Activated CD4-positive, CD25-positive, alpha-beta regulatory T cell (primary cell): ENCODE results near the gene LTF.
A peak's percentile ranks its signal among the peaks of the same experiment; 100 is the strongest.
"Not testable (repeated sequence)": the region's sequence is repeated elsewhere in the genome, so short reads cannot be mapped to it uniquely, and the experiment has no call there.

Experiments used
- DNase-seq, 4 experiments: peaks; one replicate each; lab custom pipeline; 2025; lab: John Stamatoyannopoulos, UW

Gene LTF

DNA sequence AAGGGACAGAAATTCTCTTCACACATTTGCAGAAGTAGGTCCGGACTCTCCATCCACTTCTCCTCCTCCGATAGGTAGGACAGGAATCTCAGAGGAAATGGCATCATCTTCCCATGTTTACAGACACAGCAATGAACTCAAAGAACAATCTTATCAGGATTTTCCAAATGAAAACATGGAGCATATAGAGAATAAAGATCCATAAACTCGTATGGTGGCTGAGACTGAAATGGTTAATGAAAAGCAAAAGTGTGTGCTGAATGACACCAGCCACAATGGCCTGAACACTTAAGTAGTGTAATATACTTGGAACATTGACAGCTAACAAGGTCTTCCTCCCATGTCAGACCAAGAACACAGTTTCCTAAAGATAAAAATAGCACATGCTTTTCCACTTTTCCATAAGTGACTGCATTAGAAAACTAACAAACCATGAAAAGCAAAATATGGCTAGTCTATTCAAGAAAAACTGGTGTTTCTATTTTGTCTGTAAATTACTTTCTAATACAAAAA lies 51.9 kb downstream of the LTF start:
- DNase-seq: no peak

DNA sequence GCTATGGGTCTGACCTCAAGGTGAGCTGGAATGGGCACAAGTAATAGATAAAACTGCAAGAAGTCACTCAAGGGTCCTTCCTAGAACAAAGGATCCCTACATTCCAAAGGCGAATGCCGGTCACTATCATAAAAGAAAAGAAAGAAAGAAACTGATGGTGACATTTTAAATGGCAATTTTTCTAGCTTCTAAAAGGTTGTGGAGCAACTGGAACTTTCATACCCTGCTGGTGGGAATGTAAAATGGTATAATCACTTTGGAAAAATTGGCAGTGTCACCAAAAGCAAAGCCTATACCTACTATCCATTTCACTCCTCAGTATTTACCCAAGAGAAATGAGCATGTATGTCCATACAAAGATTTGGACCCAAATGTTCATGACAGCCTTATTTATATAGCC lies 53.4 kb downstream of the LTF start:
- no peak for DNase-seq

DNA sequence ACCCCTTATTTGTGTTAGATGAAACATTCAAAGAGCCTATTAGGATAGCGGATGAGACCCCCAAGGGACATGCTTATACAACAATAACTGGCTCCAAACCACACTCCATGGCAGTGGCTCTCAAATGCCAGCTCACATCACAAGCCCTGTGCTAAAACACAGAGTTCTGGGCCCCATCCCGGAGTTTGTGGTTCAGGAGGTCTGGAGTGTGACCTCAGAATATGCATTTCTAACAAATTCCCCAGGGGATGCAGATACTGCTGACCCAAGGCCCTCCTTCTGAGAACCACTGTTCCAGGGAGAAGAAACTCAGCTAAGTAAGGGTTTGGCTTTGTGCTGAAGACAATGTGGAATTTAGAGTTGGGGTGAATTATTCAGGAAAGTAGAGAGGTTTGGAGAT lies 54.0 kb downstream of the LTF start:
- DNase-seq: no peak

DNA sequence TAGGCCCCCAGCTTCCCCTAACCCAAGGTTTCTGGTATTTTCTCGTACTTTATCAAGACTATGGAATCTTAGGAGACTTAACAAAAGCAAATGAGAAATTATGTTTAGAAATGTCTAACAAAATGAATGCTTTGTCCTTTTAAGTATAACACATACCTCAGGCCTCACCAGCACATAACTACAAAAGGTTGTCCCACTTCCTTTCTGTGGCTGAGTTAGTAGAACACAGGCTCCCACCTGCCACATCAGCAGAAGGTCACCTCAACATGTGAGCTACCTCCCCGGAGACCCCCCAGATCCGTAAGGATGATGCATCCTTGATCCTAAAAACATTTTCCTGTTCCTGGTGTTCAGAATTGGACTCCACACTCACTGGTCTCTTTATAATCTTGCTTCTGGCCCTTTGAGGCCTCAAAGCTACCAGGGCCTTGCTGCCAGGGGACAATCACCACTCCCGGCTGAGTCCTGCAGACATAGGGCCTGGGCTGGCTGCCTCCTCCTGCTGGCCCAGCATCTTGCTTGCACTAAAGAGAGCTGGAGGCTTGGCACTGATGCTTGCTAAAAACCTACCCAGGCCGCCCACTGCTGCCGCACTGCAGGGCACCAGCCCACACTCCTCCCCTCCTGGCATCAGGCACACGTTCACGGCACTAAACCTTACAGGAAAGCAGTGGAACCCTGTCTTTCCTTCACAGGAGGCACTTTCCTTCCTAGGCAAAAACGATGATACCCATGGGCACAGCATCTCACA lies 54.8 kb downstream of the LTF start:
- no peak for DNase-seq

DNA sequence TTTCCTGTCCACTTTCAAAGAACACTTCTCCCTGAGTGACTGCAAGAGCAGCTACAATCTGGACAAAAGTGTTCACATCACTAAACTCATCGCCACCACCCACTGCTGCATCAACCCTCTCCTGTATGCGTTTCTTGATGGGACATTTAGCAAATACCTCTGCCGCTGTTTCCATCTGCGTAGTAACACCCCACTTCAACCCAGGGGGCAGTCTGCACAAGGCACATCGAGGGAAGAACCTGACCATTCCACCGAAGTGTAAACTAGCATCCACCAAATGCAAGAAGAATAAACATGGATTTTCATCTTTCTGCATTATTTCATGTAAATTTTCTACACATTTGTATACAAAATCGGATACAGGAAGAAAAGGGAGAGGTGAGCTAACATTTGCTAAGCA lies 55.9 kb downstream of the LTF start:
- no peak for DNase-seq

DNA sequence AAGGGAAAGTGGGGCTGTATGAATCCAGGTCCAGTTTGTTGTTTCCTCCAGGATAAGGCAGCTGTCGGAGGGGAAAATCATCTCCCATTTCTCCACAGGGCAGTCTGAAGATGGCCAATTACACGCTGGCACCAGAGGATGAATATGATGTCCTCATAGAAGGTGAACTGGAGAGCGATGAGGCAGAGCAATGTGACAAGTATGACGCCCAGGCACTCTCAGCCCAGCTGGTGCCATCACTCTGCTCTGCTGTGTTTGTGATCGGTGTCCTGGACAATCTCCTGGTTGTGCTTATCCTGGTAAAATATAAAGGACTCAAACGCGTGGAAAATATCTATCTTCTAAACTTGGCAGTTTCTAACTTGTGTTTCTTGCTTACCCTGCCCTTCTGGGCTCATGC lies 56.7 kb downstream of the LTF start:
- DNase-seq: no peak

DNA sequence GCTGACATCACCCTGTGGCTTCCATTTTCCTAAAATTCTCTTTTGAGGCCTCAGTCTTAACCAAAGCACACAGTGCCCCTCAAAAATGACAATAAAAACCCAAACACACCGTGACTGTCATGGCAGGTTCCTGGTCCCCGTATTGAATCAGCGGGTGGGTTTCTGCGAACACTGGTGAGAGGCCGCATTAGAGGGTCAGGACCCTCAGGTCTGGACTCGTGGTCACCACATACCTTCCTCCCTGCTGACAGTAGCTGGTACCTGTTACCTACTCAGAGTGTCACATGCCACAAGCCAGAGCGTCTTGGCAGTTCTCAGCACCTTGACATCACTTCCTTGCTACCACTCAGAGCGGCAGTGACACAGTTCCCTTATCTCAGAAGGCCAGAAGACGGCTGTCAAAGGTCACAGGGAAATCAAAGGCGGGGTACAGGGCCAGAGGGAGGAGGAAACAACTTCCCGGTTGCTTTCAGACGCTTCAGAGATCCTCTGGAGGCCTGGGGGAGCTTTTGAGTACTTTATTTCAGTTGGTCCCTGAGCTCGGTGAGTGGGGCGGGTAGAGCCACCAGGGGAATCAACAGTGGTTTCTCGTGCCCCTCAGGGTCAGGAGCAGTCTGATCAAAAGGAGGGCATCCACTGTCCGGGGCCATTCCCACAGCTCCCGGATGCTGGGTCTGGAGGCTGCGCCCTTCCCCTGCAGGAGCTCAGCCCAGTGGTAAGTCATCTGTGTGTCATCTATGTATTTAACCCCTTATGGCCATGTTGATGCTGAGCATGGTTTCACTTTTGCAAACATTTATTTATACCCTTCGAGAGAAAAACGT lies 57.7 kb downstream of the LTF start, which contains the start of the genes CCR5AS and CCRL2:
Gene CCR5AS, minus strand, starts transcription at position 279 of the 824 bp plus-strand sequence.
Gene CCRL2, plus strand, starts transcription at position 472 of the 824 bp plus-strand sequence. CDS start 821 bp downstream, outside the sequence.
- DNase-seq: peak in 2 of 4 experiments; percentile 3 to 13

DNA sequence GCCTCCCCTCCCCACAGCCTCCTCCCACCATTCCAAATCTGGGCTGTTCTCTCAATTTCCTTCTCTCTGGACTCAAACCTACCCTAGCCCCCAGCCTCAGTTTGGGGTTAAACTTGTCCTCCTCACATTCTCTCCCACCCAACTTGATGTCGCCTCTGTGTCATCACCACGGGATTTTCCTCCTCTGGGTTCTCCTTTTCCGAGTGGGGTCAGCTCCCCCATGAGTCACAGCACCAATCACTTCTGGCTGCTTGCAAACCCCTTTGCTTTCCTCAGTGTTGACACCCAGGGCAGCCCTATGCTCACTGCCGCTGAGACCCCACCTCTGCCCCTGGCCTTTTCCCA lies 58.3 kb downstream of the LTF start:
- DNase-seq: no peak

DNA sequence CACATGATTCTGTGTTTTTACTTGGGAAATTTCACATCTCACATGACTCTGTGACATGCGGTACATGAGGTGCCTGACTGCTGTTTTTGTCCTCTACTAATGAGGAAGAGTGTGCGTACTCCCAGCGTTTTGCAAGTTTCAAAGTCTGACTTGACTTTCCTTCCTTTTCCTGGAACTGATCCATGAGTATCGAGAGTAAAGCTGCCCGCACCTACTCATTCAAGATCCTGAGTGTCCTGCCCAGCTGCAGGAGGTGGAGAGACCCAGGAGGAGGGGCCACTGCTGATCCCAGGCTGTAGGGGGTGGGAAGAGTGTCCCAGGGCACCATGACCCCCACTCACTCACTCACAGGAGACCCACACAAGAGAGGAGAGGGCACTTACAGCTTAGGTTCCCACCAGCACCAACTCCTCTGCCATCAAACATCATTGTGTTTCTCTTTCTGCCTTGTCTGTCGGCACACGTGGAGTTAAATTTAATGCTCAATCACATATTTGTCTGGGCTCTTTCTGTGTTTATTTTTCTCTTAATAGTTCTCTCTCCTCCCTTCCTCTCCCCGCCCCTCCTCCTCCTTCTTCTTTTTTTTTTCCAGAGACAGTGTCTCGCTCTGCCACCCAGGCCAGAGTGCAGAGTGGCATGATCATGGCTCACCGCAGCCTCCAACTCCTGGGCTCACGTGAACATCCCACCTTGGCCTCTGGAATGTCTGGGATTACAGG lies 59.2 kb downstream of the LTF start:
- DNase-seq: no peak

DNA sequence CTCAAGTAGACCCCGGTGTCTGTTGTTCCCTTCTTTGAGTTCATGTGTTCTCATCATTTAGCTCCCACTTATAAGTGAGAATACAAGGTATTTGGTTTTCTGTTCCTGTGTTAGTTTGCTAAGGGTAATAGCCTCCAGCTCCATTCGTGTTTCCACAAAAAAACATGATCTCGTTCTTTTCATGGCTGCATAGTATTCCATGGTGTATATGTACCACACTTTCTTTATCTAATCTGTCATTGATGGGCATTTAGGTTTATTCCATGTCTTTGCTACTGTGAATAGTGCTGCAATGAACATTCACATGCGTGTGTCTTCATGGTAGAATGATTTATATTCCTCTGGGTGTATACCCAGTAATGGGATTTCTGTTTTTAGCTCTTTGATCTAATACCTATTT lies 61.8 kb downstream of the LTF start:
- not testable (repeated sequence) for DNase-seq

DNA sequence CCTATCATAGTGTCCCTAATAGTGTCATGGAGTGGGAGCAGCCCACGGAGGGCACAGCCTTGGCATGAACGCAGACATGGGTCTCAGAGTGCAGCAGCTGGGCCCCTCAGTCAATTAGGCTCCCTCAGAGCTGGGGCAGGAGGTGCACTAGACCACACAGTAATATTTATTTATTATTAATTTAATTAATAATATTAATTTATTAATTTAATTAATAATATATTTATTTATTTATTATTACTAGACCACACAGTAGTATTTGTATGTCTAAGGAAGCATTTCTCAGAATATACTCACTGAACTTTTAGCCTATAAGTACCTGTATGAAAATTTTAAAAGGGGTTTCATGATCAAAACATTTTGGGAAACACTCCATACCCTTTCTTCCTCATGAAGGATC lies 63.1 kb downstream of the LTF start:
- DNase-seq: no peak

DNA sequence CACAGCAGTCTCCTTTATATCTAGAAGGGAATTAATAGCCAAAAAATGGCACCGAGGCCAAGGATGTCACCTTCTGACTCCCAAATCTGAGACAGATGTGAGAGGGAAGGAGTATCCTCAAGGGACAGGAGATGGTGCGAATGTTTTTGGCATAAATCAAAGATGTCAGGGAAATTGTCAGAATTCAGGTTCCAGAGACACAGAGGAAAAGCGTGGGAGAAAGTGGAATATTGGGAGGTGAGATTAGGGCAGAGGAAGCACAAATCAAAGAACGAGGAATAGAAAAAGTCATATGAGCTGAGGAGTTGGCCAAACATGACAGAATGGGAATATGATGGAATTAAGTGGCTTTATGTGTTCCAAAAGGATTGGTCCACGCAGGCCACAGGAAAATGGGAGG lies 63.9 kb downstream of the LTF start:
- no peak for DNase-seq

DNA sequence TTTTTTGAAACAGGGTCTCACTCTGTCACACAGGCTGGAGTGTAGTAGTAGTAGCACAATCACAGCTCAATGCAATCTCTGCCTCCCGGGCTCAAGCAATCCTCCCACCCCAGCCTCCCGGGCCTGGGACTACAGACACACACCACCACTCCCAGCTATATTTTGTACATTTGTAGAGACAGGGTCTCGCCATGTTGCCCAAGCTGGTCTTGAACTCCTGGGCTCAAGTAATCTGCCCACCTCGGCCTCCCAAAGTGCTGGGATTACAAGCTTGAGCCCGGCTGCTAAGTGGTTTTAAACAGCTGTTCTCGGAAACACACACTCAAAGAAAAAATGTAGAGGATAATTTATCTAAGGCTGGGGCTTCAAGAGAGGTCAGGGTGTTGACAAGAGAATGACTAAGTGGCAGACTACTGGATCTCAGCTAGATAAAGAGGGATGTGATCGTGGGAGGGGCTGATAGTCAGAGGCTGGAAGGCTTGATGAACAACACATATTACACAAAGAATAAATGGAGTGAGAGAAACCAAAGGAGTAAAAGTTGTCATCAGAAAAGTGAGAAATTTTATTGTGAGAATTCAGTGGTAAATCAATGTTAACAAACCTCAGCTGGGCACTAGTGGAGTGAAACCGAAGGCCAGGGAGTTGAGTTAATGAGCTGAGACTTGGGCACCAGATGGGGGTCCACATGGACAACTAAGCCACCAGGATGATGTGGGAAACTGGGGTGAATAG lies 64.5 kb downstream of the LTF start:
- DNase-seq: no peak

DNA sequence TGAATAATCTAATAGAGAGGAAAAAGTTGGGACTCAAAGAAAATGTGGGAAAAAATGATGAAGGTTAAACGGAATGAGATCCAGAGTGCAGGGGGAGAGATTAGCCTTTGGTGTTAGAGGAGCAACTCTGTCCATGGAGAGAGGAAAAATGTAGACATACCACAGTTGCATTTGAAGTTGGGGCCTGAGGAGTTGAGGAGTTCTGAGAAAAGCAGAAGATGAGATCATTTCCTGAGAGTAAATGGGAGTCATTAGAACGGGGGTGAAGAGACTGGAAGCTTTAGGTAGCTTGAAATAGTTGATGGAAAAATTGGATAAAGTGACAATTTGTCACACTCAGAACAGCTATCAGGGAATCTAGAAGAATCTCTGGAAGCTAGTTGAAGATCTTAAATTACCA lies 65.1 kb downstream of the LTF start:
- DNase-seq: no peak

DNA sequence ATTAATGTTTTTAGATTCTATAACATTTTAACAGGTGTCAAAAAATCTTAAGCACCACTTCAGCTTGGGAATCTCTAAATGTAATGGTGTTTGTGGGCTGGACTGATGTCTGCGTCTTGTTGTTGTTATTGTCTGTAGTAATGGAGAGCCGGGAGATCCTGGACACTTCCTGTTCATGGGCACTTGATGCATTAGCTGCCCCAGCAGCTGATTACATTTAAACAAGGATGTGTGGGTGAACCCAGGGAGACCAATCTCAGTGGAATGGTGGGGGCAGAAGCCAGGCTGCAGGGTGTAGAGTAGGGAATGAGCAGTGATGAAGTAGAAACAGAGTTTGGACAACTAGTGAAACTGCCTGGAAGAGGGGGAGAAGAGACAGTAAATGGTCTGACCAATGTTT lies 65.6 kb downstream of the LTF start:
- no peak for DNase-seq

DNA sequence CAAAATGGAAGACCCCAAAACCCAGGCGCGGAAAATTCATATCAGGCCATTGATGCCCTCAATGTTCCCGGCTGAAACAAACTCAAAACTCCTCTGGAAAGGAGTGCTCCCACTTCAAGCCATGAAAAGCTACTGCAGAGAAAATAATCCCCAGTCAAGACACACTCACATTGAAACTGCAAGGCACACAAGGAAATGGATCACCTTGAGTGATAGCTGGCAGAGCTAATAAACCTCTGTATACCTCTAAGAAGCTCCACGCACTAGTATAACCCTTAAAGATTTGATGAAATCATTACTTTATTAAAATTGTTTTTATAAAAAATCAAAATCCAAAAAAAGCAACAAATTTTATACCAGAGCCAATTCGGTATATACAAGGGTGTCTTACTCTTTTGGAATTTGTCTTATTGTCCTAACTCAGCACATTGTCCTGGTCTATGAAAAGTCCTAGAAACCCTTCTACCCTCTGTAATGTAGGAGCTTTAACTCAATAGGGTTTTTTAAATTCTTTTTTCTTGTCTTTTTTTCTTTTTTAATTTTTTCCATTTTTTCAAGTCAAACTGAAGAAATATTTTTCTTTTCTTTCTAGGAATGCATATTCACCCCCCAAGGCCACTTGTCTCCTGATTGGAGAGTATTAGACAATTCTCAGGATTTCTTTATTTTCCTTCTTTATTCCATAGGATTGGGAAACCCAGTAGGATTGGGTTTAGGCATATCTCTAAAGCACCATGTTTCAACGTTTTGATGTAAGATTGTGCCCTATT lies 66.3 kb downstream of the LTF start:
- DNase-seq: no peak

DNA sequence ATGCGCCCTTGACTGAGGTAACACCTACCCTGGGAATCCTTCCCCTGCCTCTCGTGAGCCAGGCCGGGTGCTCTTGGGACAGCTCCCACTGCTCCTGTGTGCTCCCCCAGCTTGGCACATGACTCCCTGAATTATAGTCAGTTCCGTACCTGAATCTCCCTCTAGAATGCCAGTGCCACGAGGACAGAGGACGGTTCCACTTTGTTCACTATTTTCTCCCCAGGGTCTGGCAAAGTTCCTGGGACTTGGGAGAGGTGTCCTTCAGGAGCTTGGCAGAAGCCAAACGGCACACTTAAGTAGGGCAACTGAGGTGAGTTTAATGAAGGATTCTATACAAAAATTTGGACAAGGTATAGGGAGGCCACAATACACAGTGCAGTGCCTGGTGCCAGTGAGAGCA lies 67.6 kb downstream of the LTF start:
- no peak for DNase-seq

DNA sequence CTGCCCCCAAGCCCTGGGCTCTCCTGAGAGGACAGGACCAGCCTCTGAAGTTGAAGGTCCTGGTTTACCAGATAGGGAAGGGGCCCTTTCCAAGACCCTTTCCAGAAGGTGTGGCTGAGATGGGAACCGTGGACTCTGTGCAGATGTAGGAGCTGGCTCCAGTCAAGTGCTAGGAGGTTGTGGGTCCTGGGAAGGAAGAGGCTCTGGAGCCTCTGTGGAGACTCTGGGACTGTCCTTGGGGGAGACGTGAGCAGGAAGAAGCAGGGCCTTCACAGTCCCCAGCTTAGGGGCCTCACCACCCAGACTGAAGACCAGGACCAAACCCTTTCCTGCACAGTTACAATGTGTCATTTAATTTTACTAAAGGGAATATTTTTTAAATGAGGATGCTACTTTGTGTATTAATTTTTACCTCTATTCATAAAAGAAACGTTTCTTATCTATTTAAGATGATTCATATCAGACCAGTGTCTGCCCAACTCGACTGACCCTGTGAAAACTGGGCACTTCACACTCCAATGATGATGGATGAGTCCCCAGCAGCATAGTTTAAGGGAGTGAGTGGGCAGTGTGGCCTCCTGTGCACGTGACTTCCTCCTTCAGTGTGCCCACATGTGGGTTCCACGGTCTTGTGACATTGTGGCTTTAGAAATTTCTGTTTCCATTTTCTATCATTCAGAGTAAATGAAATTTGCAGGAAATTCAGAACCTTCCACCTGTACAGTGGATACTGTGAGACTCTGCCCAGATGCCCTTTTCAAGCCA lies 68.8 kb downstream of the LTF start:
- DNase-seq: no peak

DNA sequence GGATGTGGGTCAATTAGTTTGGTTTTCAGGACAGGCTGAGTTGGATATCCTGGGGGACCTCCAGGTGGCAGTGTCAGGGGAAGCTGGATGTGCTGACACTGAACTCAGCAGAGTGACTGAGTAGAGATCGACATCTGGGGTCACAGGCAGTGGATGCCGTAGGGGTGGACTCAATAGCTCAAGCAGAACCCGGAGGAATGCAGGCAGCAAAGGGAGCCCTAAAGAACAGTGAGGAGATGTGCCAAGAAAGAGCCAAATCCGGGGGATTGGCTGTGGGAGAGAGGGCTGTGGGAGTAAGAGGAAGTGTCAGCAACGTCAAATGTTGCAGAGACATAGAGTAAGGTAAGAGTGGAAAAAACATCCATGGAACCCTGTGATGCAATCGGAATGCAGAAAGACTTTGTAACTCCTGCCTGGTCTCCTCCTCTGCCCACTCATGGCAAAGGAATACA lies 69.5 kb downstream of the LTF start:
- no peak for DNase-seq
